ENCODE data around the gene VGLL3.

- no peak for TF ChIP-seq CTCF (conservative IDR thresholded peaks at IDR 0.05; ENCODE audit: low read length)
- TF ChIP-seq EZH2phosphoT487 (IDR thresholded peaks at IDR 0.05; ENCODE audit: borderline replicate concordance): no peak
Measured at GRCh38 chr3:86914670-86915069, 76.3 kb downstream of the VGLL3 start.

Data from Loucy (cell line).